ENCODE measurements around the gene OR2L2.

DNA sequence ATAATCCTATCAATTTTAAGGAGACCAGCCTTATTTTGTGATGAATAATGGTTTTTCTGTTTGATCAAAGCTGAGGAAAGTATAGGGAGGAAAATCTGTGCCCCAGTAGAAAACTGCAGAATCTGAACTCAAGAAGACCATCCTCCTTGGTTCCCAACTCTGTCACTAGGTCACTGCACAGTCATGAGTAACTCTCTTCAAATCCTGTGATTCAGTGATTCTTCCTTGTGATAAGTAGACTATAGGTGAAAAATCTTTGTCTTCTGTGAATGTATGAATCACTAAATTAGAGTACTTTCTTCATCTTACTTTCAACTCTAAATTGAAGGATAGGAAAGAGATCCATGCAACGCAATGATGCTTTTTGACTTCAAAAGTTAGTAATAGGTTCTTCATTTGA, 29.7 kb upstream of the OR2L2 start:
- TF ChIP-seq, protein P1, sequence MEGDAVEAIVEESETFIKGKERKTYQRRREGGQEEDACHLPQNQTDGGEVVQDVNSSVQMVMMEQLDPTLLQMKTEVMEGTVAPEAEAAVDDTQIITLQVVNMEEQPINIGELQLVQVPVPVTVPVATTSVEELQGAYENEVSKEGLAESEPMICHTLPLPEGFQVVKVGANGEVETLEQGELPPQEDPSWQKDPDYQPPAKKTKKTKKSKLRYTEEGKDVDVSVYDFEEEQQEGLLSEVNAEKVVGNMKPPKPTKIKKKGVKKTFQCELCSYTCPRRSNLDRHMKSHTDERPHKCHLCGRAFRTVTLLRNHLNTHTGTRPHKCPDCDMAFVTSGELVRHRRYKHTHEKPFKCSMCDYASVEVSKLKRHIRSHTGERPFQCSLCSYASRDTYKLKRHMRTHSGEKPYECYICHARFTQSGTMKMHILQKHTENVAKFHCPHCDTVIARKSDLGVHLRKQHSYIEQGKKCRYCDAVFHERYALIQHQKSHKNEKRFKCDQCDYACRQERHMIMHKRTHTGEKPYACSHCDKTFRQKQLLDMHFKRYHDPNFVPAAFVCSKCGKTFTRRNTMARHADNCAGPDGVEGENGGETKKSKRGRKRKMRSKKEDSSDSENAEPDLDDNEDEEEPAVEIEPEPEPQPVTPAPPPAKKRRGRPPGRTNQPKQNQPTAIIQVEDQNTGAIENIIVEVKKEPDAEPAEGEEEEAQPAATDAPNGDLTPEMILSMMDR (IDR thresholded peaks at IDR 0.05) = no peak
- no peak for TF ChIP-seq POLR2A (IDR thresholded peaks at IDR 0.05)

Data from right lobe of liver (tissue), 4 donors.